A549 (cell line): ENCODE results near the gene SKAP1. TPM values are rescaled to one million over a fixed set of nuclear protein-coding genes. Genes with fewer than 3 reads are reported as not detected.

ENCODE experiments used
- ATAC-seq, 2 experiments: fragments of 200-7000 bp in 1 of 2; fragments of >200 bp in 1 of 2; cut with Nextera tagmentation in 1 of 2; cut with Tn5 transposase in 1 of 2; 3 replicates each; pipeline versions ENCODE4 v1.8.0 to v1.9.1; 2018 to 2020; ENCODE audit warnings: mild to moderate bottlenecking in 1 of 2, moderate library complexity in 1 of 2
- CTCF ChIA-PET: fragments of 300-600 bp; sonication (Branson Sonifier 250); formaldehyde crosslinking; extraction: SDS; loops from one replicate; lab custom pipeline; 2021; ENCODE audit warnings: antibody characterized with exemption, inconsistent platforms; lab: Yijun Ruan, JAX
- POLR2A ChIA-PET: fragments of 350-600 bp; formaldehyde crosslinking; extraction: SDS; loops from one replicate; lab custom pipeline; 2021; ENCODE audit warnings: antibody characterized with exemption, inconsistent platforms; lab: Yijun Ruan, JAX
- DNase-seq, 2 experiments: peaks; one replicate each; pipeline versions ENCODE4 v3.0.0 to v3.0.0-alpha.2; 2011 to 2016; ENCODE audit warnings: low read depth in 1 of 2, low spot score in 1 of 2
- FAIRE-seq: peaks from 2 replicates; lab custom pipeline; 2011; peaks lifted over from hg19 to GRCh38; lab: Jason Lieb, UNC
- H3K27ac ChIP-seq, 2 experiments: fragments of >200 bp; sonication (Bioruptor Twin); formaldehyde crosslinking; 3 replicates each; pipeline ENCODE4 v1.5.1; 2016 to 2017
- H3K4me1 ChIP-seq: fragments of >200 bp; sonication (Bioruptor Twin); formaldehyde crosslinking; 3 replicates; pipeline ENCODE4 v1.6.1; 2016
- H3K4me2 ChIP-seq: fragments of >200 bp; sonication (Bioruptor Twin); formaldehyde crosslinking; 3 replicates; pipeline ENCODE4 v1.6.1; 2016
- H3K4me3 ChIP-seq: fragments of >200 bp; sonication (Bioruptor Twin); formaldehyde crosslinking; 3 replicates; pipeline ENCODE4 v1.5.1; 2016
- H3K9me3 ChIP-seq: fragments of >200 bp; sonication (Bioruptor Twin); formaldehyde crosslinking; 3 replicates; pipeline ENCODE4 v1.6.1; 2016
- BCL3 ChIP-seq: fragments of >200 bp; sonication (Bioruptor Twin); formaldehyde crosslinking; IDR thresholded peaks from 3 replicates; pipeline ENCODE4 v1.6.1; 2016
- BHLHE40 ChIP-seq: IDR thresholded peaks from 2 replicates; pipeline ENCODE4 v1.6.1; 2012; ENCODE audit warnings: low read depth, low read length, inconsistent platforms
- CBX2 ChIP-seq: fragments of 200-600 bp; sonication (generic); IDR thresholded peaks from 2 replicates; pipeline ENCODE4 v1.6.1; 2016; ENCODE audit warnings: low read depth, mild to moderate bottlenecking, borderline replicate concordance
- CBX8 ChIP-seq: fragments of 200-600 bp; sonication (generic); IDR thresholded peaks from 2 replicates; pipeline ENCODE4 v1.6.1; 2016
- CHD4 ChIP-seq: fragments of 200-600 bp; sonication (generic); IDR thresholded peaks from 2 replicates; pipeline ENCODE4 v1.6.1; 2016; ENCODE audit warnings: antibody characterized with exemption, mild to moderate bottlenecking, borderline replicate concordance
- CTCF ChIP-seq: fragments of >200 bp; sonication (Bioruptor Twin); formaldehyde crosslinking; IDR thresholded peaks from 3 replicates; pipeline ENCODE4 v1.5.1; 2016
- EHF ChIP-seq: fragments of 250-450 bp; sonication (Bioruptor Pico); IDR thresholded peaks from 2 replicates; pipeline ENCODE4 v1.5.0; 2020; ENCODE audit warnings: mild to moderate bottlenecking
- EHMT2 ChIP-seq: fragments of 200-600 bp; sonication (generic); IDR thresholded peaks from 2 replicates; pipeline ENCODE4 v1.6.1; 2016; ENCODE audit warnings: antibody characterized with exemption, low read depth, mild to moderate bottlenecking, moderate library complexity
- FOSB ChIP-seq: fragments of 250-450 bp; sonication (Bioruptor Pico); IDR thresholded peaks from 2 replicates; pipeline ENCODE4 v1.5.0; 2020; ENCODE audit warnings: mild to moderate bottlenecking, moderate library complexity
- FOSL2 ChIP-seq, 2 experiments: fragments of 450-650 bp in 1 of 2; fragments of >200 bp in 1 of 2; sonication (Bioruptor Twin) in 1 of 2; formaldehyde crosslinking; IDR thresholded peaks; 2 replicates each; pipeline versions ENCODE4 v1.5.0 to v1.6.1; 2016 to 2020; ENCODE audit warnings: mild to moderate bottlenecking in 1 of 2, moderate library complexity in 1 of 2
- GATA3 ChIP-seq: IDR thresholded peaks from 2 replicates; pipeline ENCODE4 v1.6.1; 2012; ENCODE audit warnings: borderline replicate concordance
- HES2 ChIP-seq: fragments of >200 bp; sonication (Bioruptor Twin); formaldehyde crosslinking; IDR thresholded peaks from 2 replicates; pipeline ENCODE4 v1.6.1; 2016
- HMGXB4 ChIP-seq: fragments of 250-450 bp; sonication (Bioruptor Pico); IDR thresholded peaks from 2 replicates; pipeline ENCODE4 v1.5.0; 2021; ENCODE audit warnings: mild to moderate bottlenecking, moderate library complexity, borderline replicate concordance
- HOXA7 ChIP-seq: fragments of 250-450 bp; sonication (Bioruptor Pico); IDR thresholded peaks from 2 replicates; pipeline ENCODE4 v1.5.0; 2020; ENCODE audit warnings: mild to moderate bottlenecking, moderate library complexity
- HOXB5 ChIP-seq: fragments of 250-450 bp; sonication (Bioruptor Pico); IDR thresholded peaks from 2 replicates; pipeline ENCODE4 v1.5.0; 2020; ENCODE audit warnings: mild to moderate bottlenecking, moderate library complexity
- JUN ChIP-seq, 2 experiments: fragments of >200 bp; sonication (Bioruptor Twin); formaldehyde crosslinking; IDR thresholded peaks; 2 replicates in 1 of 2; 3 replicates in 1 of 2; pipeline ENCODE4 v1.6.1; 2016 to 2017
- JUNB ChIP-seq: fragments of >200 bp; sonication (Bioruptor Twin); formaldehyde crosslinking; IDR thresholded peaks from 2 replicates; pipeline ENCODE4 v1.6.1; 2016
- MAZ ChIP-seq: fragments of 150-350 bp; IDR thresholded peaks from 2 replicates; pipeline ENCODE4 v1.6.1; 2014; ENCODE audit warnings: antibody characterized with exemption, low read depth, low read length, borderline replicate concordance
- PHF8 ChIP-seq: fragments of 200-600 bp; sonication (generic); IDR thresholded peaks from 2 replicates; pipeline ENCODE4 v1.6.1; 2016; ENCODE audit warnings: low read depth, mild to moderate bottlenecking, antibody characterized with exemption, moderate library complexity, borderline replicate concordance
- POLR2A ChIP-seq: IDR thresholded peaks from 2 replicates; pipeline ENCODE4 v1.6.1; 2012; ENCODE audit warnings: mild to moderate bottlenecking, low read length
- POLR2AphosphoS2 ChIP-seq: conservative IDR thresholded peaks from 2 replicates; pipeline ENCODE4 v1.6.1; 2012; ENCODE audit warnings: low read length, improper control_type of control experiment, inconsistent platforms
- RARB ChIP-seq: fragments of 250-450 bp; sonication (Bioruptor Pico); IDR thresholded peaks from 2 replicates; pipeline ENCODE4 v1.8.0; 2021; ENCODE audit warnings: mild to moderate bottlenecking, moderate library complexity
- REST ChIP-seq: fragments of 200-600 bp; sonication (generic); IDR thresholded peaks from 2 replicates; pipeline ENCODE4 v1.6.1; 2016; ENCODE audit warnings: antibody characterized with exemption, mild to moderate bottlenecking, moderate library complexity
- RFX5 ChIP-seq: fragments of 450-650 bp; IDR thresholded peaks from 2 replicates; pipeline ENCODE4 v1.7.1; 2014; ENCODE audit warnings: antibody characterized with exemption, mild to moderate bottlenecking, moderate library complexity
- TP53 ChIP-seq: fragments of 250-450 bp; sonication (Bioruptor Pico); IDR thresholded peaks from 2 replicates; pipeline ENCODE4 v1.5.0; 2021; ENCODE audit warnings: mild to moderate bottlenecking, moderate library complexity
- ZC3H11A ChIP-seq: fragments of 450-650 bp; IDR thresholded peaks from 2 replicates; pipeline ENCODE4 v1.6.1; 2014; ENCODE audit warnings: antibody characterized with exemption, mild to moderate bottlenecking
- ZFP36 ChIP-seq: fragments of 450-650 bp; IDR thresholded peaks from 2 replicates; pipeline ENCODE4 v1.6.1; 2014; ENCODE audit warnings: borderline replicate concordance; ENCODE audit not compliant: partially characterized antibody
- ZSCAN20 ChIP-seq: fragments of 250-450 bp; sonication (Bioruptor Pico); IDR thresholded peaks from 2 replicates; pipeline ENCODE4 v1.8.0; 2022; ENCODE audit warnings: mild to moderate bottlenecking, moderate library complexity
- WGBS: methylation state at CpG from one replicate; pipeline ENCODE4 v1.1.6; 2017; ENCODE audit errors: missing lambda C conversion rate; 5-methylcytosine and 5-hydroxymethylcytosine counted together
- polyA plus RNA-seq, 4 experiments: library from polyadenylated mRNA; depleted of rRNA in 3 of 4; stranded (reverse); fragments of >200 nt; fragmentation: RNase III in 1 of 4; extraction: RNeasy Plus Mini Kit Qiagen cat#74134 plus additional on column Dnase treatment in 1 of 4; gene quantifications; 2 replicates in 3 of 4; 3 replicates in 1 of 4; pipeline ENCODE4 v1.2.3, GENCODE V29; 2011 to 2017

Gene SKAP1
- polyA plus RNA-seq, 2 of the 4 experiments (the other 2 are of a cell fraction) = 0.14 to 0.78 TPM

- DNase-seq (no peak), ATAC-seq (no peak), FAIRE-seq (no peak)
- no peaks in the 10 kb centered on the region for H3K9me3 ChIP-seq
- H3K27ac ChIP-seq = no peak overlapping the region
- H3K4me1 ChIP-seq = peaks cover 10% of the 10 kb centered on the region; the same call in 1 of the 3 replicates
- no peak for TF ChIP-seq CBX2
- no peak for TF ChIP-seq FOSB (CRISPR knock-in tag)
- no peak for TF ChIP-seq FOSL2 (IDR thresholded peaks at IDR 0.05)
- no peak for TF ChIP-seq FOSL2 (CRISPR knock-in tag; IDR thresholded peaks at IDR 0.05)
- TF ChIP-seq POLR2A = no peak
- TF ChIP-seq CBX8 = no peak
- TF ChIP-seq ZC3H11A = no peak
- no peak for TF ChIP-seq CHD4
- no peak for TF ChIP-seq ZSCAN20 (CRISPR knock-in tag)
- no peak for TF ChIP-seq JUN (IDR thresholded peaks at IDR 0.05)
- no peak for TF ChIP-seq BCL3
- no peak for TF ChIP-seq CTCF
- TF ChIP-seq JUNB = no peak
- no peak for TF ChIP-seq POLR2AphosphoS2
- no peak for TF ChIP-seq HMGXB4 (CRISPR knock-in tag)
- ChIA-PET CTCF (interaction anchor here (0.5 to 0.6 kb wide), 2 partner anchors 178 to 207 kb away, joined by 3 read pairs; no protein-coding TSS in a partner anchor), POLR2A (no interaction called here)
- WGBS = 85% methylated on average over 3 of the region's 3 CpGs
- no peak overlapping the region for H3K4me2 ChIP-seq
- no peak overlapping the region for H3K4me3 ChIP-seq
Observed at GRCh38 chr17:48311324-48311723, 118.7 kb downstream of the SKAP1 start.

GRCh38 chr17:48310748-48311213 lies 119.2 kb downstream of the SKAP1 start:
- ATAC-seq = no peak
- DNase-seq = no peak
- Histone ChIP-seq H3K4me2 (no peak overlapping the region), H3K4me1 (peaks cover 10% of the 10 kb centered on the region; the same call in 1 of the 3 replicates), H3K4me3 (no peak overlapping the region), H3K27ac (no peak overlapping the region), H3K9me3 (no peaks in the 10 kb centered on the region)
- WGBS = 76% methylated on average over 16 of the region's 16 CpGs
- ChIA-PET CTCF (interaction anchor here (0.5 to 0.6 kb wide), 2 partner anchors 179 to 207 kb away, joined by 3 read pairs; no protein-coding TSS in a partner anchor), POLR2A (no interaction called here)
- no peak for FAIRE-seq
- TF ChIP-seq TP53 (CRISPR knock-in tag) (no peak), POLR2AphosphoS2 (no peak), GATA3 (no peak), PHF8 (no peak), EHF (CRISPR knock-in tag) (no peak), RFX5 (no peak), RARB (no peak), BHLHE40 (no peak), REST (no peak), JUNB (no peak), HOXB5 (CRISPR knock-in tag) (no peak), FOSL2 (IDR thresholded peaks at IDR 0.05) (no peak), FOSL2 (CRISPR knock-in tag; IDR thresholded peaks at IDR 0.05) (no peak), HES2 (no peak), MAZ (no peak), HOXA7 (CRISPR knock-in tag) (no peak), EHMT2 (no peak), ZFP36 (no peak)
